ENCODE data around the gene PACRG. TPM values are rescaled to one million over a fixed set of nuclear protein-coding genes. Genes with fewer than 3 reads are reported as not detected.
A peak's percentile ranks its signal among the peaks of the same experiment; 100 is the strongest.

Gene PACRG
- total and polyA plus RNA-seq, 10 of the 15 experiments (the other 5 are each of a cell fraction or from before 2014, with no cell fraction given), result not detected

- FAIRE-seq (no peak), DNase-seq (ENCODE audit: low read depth, low spot score) (no peak), ATAC-seq (no peak)
- Histone ChIP-seq H3K27me3 (replicated peaks in 1 of 2; ENCODE audit: control insufficient read depth in 2 of 2, insufficient read depth in 2 of 2, low read length in 1 of 2) (no peaks in the 10 kb centered on the region), H4K20me1 (ENCODE audit: control insufficient read depth, insufficient read depth) (no peaks in the 10 kb centered on the region; the same call in 1 of the 2 replicates), H2AFZ (ENCODE audit: control insufficient read depth, low read depth, low read length) (no peak overlapping the region), H3K4me3 (no peak overlapping the region), H3K9me3 (replicated peaks; ENCODE audit: control insufficient read depth, insufficient read depth, low read length) (no peaks in the 10 kb centered on the region), H3K9ac (ENCODE audit: control insufficient read depth, insufficient read depth, low read length) (no peak overlapping the region), H3K4me1 (ENCODE audit: control insufficient read depth, insufficient read depth, low read length) (peaks cover 11% of the 10 kb centered on the region), H3K79me2 (ENCODE audit: control insufficient read depth, insufficient read depth, low read length) (no peaks in the 10 kb centered on the region), H3K27ac (ENCODE audit: control insufficient read depth, insufficient read depth) (no peak overlapping the region), H3K36me3 (ENCODE audit: control insufficient read depth in 2 of 2, insufficient read depth in 2 of 2, low read length in 1 of 2) (no peaks in the 10 kb centered on the region), H3K4me2 (ENCODE audit: control insufficient read depth, insufficient read depth) (peak overlapping the region; percentile 69)
- WGBS (ENCODE audit: insufficient coverage, insufficient replicate concordance, low lambda C conversion rate, missing lambda C conversion rate), result 14% methylated on average over 7 of the region's 9 CpGs
- RAD21 ChIA-PET (ENCODE audit: unreplicated experiment), result no interaction called here
- POLR2A ChIA-PET, result interaction anchor here (0.6 kb wide), 1 partner anchor 167 kb away, joined by 5 read pairs; no protein-coding TSS in a partner anchor
- SMC1A ChIA-PET (ENCODE audit: uncharacterized antibody, unreplicated experiment), result no interaction called here
- CTCF ChIA-PET, result no interaction called here
- no TSS peak for BruUV-seq (replicated peaks)
- intact Hi-C loops (cut with micrococcal nuclease; ENCODE audit: unreplicated experiment) (no loop called here), in situ Hi-C loops (cut with MboI) (no loop called here)
- 0 out of 2 replicates have a peak, but pooled peaks have one; percentile 17 for TF ChIP-seq ATF7 (IDR thresholded peaks at IDR 0.05; ENCODE audit: low read depth)
- no peak for TF ChIP-seq BCL3 (IDR thresholded peaks at IDR 0.05; ENCODE audit: borderline replicate concordance, insufficient read depth, low read depth, low read length, poor library complexity, severe bottlenecking)
Measured at GRCh38 chr6:163355426-163355991, 627.7 kb downstream of the PACRG start.

GRCh38 chr6:163356324-163356723, 628.5 kb downstream of the PACRG start:
- DNase-seq (ENCODE audit: low read depth, low spot score), result no peak
- H3K79me2 ChIP-seq (ENCODE audit: control insufficient read depth, insufficient read depth, low read length), result no peaks in the 10 kb centered on the region
- in situ Hi-C loops (cut with MboI), result no loop called here
- H3K9ac ChIP-seq (ENCODE audit: control insufficient read depth, insufficient read depth, low read length), result no peak overlapping the region
- H3K27ac ChIP-seq (ENCODE audit: control insufficient read depth, insufficient read depth), result no peak overlapping the region
- ChIA-PET CTCF (no interaction called here), RAD21 (ENCODE audit: unreplicated experiment) (no interaction called here), POLR2A (no interaction called here), SMC1A (ENCODE audit: uncharacterized antibody, unreplicated experiment) (no interaction called here)
- no peak overlapping the region for H3K4me3 ChIP-seq
- no TSS peak for BruUV-seq (replicated peaks)
- H2AFZ ChIP-seq (ENCODE audit: control insufficient read depth, low read depth, low read length), result no peak overlapping the region
- H4K20me1 ChIP-seq (ENCODE audit: control insufficient read depth, insufficient read depth), result no peaks in the 10 kb centered on the region; the same call in 1 of the 2 replicates
- intact Hi-C loops (cut with micrococcal nuclease; ENCODE audit: unreplicated experiment), result no loop called here
- no peaks in the 10 kb centered on the region for H3K36me3 ChIP-seq (ENCODE audit: control insufficient read depth in 2 of 2, insufficient read depth in 2 of 2, low read length in 1 of 2)
- peaks cover 11% of the 10 kb centered on the region for H3K4me1 ChIP-seq (ENCODE audit: control insufficient read depth, insufficient read depth, low read length)
- no peak for FAIRE-seq
- no peak for ATAC-seq
- no peaks in the 10 kb centered on the region for H3K27me3 ChIP-seq (replicated peaks in 1 of 2; ENCODE audit: control insufficient read depth in 2 of 2, insufficient read depth in 2 of 2, low read length in 1 of 2)
- no peaks in the 10 kb centered on the region for H3K9me3 ChIP-seq (replicated peaks; ENCODE audit: control insufficient read depth, insufficient read depth, low read length)
- no peak overlapping the region for H3K4me2 ChIP-seq (ENCODE audit: control insufficient read depth, insufficient read depth)
- WGBS (ENCODE audit: insufficient coverage, insufficient replicate concordance, low lambda C conversion rate, missing lambda C conversion rate), result 60% methylated on average over 9 of the region's 13 CpGs
- no peak for TF ChIP-seq PBX3 (IDR thresholded peaks at IDR 0.05; ENCODE audit: insufficient replicate concordance, low read depth, low read length)
- no peak for TF ChIP-seq HSF1 (IDR thresholded peaks at IDR 0.05; ENCODE audit: low read depth, low read length)
- no peak for TF ChIP-seq YY1 (IDR thresholded peaks at IDR 0.05; ENCODE audit: low read depth, low read length)
- no peak for TF ChIP-seq EED (IDR thresholded peaks at IDR 0.05; ENCODE audit: low read depth)
- no peak for TF ChIP-seq SMAD1 (IDR thresholded peaks at IDR 0.05; ENCODE audit: low read depth, partially characterized antibody)
- no peak for TF ChIP-seq ZBTB40 (IDR thresholded peaks at IDR 0.05; ENCODE audit: borderline replicate concordance)
